ENCODE measurements around the gene PLA2G4E.

PLA2G4E gene

DNA sequence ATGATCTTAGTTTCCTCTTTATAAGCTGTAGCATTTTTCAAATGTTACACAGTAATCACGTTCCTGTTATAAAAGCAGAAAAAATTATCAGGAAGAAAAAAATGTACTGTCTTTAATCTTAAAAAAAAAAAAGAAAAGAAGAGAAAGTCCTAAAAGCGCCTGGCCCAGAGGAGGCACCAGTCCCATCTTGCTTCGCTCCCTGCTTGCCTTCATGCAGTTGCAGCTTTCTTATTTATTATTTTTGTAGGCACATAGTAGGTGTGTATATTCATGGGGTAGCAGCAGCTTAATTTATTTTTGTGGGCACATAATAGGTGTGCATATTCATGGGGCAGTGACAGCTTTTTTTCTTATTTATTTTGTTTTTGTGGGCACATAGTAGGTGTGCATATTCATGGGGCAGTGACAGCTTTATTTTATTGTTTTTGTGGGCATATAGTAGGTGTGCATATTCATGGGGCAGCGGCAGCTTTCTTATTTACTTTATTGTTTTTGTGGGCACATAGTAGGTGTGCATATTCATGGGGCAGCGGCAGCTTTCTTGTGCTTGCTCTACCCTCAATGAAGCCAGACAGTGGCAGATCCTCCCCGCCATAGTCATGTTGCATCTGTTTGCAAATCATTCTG, 43.0 kb downstream of the PLA2G4E start:
- DNase-seq (ENCODE audit: low spot score) = no peak

DNA sequence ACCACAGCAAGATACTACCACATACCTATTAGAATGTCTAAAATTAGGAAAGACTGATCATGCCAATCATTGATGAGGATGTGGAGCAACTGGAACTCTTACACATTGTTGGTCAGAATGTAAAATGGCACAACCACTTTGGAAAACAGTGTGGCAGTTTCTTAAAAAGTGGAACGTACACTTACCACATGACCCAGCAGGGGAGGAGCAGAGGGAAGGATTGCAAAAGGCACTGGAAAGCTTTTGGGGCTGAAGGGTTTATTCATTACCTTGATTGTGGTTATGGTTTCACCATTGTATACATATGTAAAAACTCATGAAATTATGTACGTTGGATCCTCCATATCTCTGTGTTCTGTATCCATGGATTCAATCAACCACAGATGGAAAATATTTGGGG, 45.2 kb downstream of the PLA2G4E start:
- DNase-seq (ENCODE audit: low spot score) = no peak

DNA sequence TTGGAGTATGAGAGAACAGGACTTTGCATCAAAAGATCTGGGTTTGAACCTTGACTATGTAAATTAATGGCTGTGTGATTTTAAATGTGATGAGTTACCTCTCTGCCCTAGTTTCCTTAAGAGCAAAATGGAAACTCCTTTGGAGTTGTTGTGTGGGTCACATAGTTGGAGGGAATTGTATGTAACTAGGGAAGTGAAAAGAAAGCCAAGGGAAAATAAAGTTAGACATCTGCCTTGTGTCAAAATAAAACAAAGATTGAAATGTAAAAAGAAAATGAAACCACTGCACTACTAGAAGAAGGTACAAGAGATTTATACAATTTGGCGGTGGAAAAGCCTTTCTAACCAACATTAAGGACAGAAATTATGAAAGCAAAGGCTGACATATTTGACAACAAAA, 46.8 kb downstream of the PLA2G4E start:
- DNase-seq (ENCODE audit: low spot score) = no peak

DNA sequence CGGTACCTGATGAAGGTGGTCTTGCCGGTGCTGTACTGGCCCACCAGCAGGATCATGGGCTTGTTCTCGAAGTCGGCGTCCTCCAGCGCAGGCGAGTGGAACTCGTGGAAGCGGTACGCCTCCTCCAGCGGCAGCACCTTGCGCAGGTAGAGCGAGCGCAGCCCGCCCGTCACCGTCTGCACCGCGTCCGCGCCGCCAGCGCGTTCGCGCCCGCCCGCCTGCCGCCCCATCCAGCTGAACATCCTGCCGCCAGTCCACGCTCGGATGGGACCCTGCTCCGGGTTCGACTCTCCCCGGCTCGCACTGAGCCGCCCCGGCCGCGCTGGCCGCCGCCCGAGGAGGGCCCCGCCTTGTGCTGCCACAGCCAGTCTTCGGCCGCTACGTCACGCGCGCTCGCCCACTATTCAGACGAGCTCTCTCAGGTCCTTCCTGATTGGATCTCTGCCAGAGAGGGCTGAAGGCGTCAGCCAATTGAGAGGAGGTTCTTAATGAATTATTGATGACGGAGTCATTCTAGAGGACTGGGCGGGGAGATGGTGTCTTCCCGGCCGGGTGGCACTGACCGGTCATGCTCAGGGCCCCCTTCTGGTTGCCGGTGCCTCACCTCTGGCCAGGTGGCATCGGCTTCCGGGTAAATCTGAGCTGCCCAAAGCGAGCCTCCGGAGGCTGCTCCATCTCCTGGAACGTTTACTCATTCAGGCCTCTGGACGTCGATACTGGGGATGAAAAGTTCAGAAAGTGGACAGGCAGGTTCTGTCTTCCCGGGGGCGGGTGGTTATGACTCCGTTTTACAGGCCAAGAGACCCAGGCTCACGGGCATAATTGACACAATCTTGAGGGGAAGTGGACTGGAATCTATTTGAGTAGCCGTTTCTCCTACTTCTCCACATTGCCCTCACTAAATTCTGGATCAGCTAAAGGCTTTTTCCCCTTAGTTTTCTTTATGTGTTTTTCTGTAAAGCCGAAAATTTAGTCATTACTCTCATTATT, 48.3 kb downstream of the PLA2G4E start, which contains the start of gene EHD4:
Gene EHD4, minus strand, starts transcription at position 305 of the 990 bp plus-strand sequence. Its CDS starts 63 bp downstream, at position 242.
- peak; percentile 96 for DNase-seq (ENCODE audit: low spot score)

DNA sequence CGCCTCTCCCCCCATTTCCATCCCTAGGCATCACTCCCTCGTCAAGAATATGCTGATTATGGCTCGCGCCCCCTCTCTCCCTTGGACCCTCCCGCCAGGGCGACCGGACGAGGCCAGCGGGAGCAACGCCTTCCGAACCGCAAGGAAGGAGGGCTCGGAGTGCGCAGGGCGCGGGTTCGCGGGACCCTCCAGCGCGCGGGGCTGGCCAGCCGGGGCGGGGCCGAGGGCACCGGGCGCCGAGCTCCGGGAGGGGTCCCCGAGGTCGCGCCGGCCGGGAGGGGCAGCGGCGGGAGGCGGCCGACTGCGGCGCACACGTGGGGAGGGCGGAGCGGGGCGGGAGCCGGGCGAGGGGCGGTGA, 49.0 kb downstream of the PLA2G4E start:
- no peak for DNase-seq (ENCODE audit: low spot score)

DNA sequence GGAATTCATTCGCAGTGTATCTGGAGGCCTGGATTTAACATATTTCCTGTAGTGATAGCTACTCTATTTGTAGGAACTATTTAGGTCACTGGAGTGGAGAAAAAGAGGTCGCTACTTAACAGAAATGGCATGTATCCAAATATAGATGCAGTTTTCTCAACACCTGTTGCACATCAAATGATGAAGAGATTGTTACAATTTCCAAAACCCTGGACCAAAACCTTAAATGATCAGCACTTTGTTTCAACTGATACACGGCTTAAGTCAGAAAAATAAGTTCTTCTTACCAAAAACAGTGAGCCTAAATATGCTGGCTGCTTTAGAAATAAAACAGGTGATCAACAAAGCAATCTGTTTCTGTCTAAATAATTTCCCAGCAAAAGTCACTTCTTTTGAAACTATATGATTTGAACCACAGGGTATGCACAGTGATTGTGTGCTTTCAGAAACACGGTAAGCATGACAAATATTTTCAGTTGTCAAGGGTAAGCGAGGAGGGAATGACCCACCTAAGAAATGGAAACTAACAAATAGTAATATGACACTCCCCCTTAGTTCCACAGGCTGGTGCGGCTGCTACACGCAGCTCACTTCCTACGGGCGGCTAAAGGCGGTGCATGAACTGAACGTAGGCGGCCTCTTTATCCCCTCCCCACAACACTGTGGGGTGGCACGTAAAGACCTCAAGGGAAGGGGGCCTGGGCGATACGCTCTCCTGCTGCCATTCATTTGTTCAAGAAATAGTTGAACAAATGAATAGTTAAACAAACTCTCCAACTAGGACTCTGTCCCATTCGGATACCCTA, 49.5 kb downstream of the PLA2G4E start:
- peak; percentile 28 for DNase-seq (ENCODE audit: low spot score)

DNA sequence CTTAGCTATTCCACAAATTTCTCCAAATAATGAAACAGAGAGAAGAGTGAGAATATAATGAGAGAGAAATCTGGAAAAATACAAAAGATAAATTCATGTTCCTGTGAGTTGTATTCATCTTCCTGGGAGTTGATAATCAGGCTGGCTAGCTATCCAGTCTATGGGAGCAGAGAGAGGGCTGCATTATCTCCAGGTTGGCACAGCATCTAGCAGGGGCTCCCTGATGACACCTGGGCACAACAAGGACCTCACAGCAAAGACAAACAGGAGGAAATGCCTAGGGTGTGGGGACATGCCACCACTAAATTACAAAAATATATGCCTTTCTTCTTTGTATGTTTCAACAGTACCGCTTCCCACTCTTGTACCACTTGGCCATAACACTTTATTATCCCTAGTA, 50.4 kb downstream of the PLA2G4E start:
- DNase-seq (ENCODE audit: low spot score) = no peak

DNA sequence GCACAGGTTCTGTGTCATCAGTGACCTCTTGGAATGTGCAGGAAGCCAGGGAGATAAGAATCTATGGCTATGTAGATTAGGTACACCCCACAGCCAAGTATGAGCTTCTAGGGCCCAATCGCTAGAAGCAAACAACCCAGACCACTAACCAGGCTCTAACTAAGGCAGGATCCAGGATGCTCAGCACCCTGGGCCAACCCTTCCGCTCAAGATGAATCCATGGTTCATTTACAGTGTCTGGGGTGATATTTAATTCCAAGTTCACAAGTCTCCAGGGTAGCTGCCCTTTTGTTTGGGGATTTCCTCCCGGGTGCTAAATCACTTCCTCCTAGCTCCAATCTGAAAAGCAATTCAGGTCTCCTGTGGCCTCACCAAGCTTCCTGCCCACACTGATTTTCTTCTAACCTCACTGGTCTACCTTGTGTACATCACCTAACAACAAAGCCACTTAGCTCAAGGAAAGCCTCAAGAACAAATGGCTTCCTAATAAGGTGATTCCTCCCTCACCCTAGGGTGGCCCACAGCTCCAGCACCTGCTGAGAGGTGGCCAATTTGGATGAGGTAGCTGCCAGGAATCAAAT, 50.9 kb downstream of the PLA2G4E start:
- no peak for DNase-seq (ENCODE audit: low spot score)

DNA sequence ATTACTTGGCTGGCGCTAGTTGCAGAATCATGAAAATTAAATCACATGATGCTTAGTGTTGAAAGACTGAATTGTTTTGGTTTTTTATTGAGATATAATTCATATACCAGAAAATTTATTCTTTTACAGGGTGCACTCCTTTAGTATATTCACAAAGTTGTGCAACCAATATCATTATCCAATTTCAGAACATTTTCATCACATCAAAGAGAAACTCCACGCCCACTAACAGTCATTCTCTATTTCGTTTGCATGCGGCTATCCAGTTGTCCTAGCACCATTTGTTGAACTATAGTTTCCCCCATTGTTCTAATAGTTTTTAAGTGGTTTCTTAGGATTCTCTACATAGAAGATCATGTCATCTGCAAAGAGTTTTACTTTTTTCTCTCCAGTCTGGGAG, 52.1 kb downstream of the PLA2G4E start:
- no peak for DNase-seq (ENCODE audit: low spot score)

DNA sequence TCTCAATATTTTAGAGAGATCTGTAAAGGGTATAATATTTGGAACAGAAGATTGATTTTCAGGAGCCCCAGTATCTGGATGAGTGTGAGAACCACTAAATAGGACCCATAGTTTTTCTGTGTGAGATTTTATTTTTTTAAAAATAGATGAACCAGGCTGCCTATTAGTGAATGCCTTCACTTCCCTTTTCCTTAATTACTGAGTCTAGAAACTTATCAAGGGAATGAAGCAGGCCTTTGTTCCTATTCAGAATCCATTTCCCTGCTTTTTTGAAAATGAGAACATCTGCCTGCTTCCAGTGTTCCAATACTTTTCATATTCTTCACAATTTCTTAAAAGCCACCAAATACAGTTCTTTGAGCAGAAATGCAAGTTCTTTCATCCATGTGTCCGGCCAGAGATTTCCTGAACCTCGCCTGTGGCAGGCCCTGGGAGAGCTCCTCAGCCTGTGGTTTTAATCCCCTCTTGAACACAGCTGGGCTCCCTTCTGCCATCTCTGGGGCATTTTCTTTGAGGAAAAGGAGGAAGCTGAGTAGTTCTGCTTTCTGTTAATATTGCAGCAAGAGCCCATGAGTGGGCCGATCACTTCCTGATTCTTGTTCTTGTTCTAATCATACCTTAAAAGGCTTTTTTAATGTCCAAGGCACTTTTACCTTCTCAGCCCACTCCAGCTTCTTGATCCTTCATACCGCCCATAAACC, 53.2 kb downstream of the PLA2G4E start:
- DNase-seq (ENCODE audit: low spot score) = peak; percentile 60

DNA sequence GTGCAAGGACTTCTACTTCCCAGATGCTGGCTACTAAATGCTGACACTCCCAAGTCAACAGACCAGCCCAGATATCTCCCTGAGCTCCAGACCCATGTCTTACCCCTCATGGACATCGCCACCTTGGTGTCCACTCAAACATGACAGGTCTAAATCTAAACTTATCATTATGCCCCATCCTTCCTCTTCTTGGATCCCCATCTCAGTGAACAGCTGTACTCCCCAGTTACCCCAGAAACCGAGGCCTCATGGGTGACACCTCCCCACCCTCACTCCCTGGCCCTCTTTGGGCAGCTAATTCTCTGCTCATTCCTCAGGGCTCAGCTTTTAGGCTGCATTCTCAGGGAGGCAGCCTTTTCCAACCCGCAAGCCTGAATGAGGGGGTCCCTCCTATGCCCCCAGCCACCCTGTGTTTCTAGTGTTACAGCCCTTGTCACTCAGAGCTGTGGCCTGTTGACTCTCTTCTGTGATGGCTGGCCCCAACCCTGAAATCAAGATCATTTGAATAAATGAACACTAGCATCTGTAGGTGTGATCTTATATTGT, 53.8 kb downstream of the PLA2G4E start:
- no peak for DNase-seq (ENCODE audit: low spot score)

DNA sequence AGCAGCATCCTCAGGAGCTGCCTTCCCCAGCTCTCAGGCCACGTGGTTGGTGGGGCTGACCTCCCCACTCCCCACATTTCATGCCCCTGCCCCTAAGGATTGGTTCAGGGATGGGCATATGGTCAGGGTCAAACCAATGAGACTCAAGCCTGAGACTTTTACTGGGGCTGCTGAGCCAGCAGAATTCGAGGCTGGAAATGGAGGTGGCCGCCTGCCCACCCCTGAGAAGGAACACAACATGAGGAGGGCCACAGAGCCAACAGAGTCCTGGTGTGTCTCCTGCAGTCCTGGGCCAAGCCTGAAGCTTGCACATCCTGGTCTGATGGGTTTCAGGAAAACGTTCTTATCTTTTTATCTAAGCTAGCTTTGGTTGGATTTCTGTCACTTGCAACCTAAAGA, 54.4 kb downstream of the PLA2G4E start:
- DNase-seq (ENCODE audit: low spot score) = no peak

DNA sequence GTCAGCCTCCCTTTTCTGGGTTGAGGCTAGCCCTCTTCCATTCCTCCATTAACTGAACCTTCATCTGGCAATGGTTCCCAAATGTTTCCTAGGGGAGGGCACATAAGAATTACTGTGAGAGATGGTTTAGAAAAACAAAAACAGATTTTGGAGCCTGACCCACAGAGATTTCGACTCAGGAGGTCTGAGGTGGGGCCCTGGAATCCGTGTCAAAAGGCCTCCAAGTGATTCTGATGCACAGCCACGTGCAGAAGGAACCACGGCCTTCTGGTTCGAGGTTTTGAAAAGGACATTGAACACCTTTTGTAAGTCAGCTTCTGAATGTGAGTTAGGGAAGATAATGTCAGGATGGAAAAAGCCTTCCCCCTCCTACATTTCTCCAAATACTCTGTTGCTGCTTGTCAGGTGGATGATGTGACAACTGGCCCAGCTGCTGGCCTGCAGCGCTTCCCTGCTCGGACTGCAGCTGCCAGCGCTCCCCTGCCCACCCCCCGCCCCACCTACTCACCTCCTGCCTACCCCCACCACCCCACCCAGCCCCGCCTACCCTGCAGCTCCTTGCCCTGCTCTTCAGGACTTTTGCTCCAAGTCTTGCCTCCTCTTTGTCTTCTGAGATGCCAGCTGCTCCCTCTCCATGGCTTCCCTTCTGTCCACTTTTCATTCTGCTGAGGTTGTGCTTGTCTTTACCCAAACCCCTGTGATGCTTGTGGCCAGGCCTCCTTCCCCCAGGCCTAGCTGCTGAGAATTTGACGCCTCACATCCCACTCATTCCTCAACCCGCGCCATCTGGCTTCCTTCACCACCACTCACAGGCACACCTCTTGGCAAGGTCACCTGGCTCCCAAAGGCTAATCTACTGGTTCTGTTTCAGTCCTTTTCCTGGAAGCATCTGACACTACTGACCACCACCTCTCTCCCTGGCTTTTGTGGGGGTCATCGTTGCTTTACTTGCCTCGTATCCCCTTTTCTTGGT, 55.1 kb downstream of the PLA2G4E start:
- DNase-seq (ENCODE audit: low spot score) = no peak

DNA sequence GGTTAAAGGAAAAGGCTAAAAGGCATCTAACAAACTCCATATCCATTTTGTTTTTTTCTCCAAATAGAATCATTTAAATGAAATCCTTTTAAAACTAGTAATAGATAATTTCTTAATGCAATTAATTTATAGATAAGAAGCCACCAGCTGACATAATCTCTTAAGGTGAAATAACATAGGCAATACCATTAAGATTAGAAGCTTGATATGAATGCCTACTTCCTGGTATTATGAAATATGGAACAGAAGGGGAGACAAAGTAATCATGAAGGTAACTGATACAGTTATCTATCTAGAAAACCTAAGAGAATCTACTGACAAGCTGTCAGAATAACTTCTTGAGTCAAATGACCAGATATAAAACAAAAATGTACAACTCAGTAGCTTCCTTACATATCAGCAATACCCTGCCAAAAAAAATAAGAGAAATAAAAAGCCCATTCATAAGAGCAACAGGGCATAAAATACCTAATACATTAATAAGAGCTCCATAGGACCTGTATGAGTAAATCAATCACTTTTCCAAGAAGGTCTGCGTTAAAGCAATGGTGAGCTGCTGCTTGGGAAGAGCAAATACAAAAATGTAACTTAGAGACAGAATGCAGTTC, 59.1 kb downstream of the PLA2G4E start:
- no peak for DNase-seq (ENCODE audit: low spot score)

DNA sequence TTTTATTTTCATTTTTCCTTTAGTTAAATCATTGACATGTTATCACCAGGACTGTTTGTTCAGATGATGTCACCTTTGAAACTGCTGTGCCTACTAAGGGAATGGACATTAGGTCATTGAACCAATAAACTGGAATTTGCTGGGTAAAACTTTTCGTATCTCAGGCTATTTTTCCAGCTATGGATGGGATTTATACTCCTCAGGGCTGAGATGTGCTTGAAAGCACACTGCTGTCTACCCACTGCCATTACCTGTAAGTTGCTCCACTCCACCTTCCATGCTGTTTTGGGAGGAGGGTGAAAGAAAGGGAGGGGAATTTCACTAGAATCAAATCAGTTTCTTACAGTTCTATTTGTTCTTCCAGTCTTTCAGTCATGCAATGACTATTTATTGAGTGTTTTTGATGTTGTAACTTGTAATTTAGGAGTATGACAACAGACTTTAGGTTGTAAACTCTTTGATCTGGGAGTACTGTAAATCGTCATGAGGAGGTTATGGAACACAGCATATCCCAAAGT, 59.8 kb downstream of the PLA2G4E start:
- no peak for DNase-seq (ENCODE audit: low spot score)

DNA sequence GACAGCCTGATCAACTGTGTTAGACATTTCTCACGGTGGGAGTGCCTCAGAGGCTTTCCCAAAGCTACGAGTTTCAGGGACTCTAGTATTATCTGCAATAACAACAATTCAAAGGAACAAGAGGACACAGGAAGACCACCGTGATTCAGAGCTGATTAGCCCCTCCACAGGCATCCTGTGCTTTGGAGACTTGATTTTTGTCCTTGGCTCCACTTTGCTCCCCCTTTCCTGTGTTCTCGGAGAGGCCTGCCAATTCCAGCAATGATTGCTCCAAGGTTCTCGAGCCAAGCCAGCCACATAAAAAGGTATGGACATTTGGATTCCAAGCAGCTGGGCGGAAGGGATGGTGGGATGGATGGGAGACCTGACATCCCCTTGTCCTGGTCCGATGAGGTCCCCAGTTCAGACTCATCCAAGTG, 62.8 kb downstream of the PLA2G4E start:
- DNase-seq (ENCODE audit: low spot score) = no peak

DNA sequence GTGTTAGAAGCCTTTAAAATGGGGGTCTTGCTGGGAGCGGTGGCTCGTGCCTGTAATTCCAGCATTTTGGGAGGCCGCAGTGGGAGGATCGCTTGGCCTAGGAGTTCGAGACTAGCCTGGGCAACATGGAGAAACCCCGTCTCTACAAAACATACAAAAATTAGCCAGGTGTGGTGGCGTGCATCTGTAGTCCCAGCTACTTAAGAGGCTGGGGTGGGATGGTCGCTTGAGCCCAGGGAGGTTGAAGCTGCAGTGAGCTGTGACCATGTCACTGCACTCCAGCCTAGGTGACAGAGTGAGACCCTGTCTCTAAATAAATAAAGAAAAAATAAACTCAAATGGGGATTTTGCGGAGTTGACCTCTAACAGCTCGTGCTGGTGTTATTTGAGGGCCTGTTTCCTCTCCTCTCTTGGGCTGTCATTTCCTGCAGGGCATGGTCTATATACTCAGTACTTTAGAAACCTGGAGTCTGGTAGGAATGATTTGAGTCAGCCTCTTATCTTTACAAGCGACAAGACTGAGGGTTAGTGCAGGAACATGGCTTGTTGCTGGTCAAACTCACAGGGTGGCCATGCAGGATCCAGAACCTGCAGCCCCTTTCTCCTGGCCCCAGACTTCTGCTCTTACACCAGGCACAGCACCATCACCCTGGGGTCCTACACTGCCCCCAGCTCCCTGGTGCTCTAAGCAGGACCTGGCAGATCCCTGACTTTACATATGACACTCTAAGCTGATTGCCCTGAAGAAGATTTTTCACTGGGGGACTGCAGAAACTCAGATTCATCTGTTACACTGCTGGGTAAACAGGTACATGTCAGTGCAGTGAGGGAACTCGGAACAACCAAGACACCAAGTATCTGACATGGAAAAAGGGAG, 63.6 kb downstream of the PLA2G4E start:
- no peak for DNase-seq (ENCODE audit: low spot score)

DNA sequence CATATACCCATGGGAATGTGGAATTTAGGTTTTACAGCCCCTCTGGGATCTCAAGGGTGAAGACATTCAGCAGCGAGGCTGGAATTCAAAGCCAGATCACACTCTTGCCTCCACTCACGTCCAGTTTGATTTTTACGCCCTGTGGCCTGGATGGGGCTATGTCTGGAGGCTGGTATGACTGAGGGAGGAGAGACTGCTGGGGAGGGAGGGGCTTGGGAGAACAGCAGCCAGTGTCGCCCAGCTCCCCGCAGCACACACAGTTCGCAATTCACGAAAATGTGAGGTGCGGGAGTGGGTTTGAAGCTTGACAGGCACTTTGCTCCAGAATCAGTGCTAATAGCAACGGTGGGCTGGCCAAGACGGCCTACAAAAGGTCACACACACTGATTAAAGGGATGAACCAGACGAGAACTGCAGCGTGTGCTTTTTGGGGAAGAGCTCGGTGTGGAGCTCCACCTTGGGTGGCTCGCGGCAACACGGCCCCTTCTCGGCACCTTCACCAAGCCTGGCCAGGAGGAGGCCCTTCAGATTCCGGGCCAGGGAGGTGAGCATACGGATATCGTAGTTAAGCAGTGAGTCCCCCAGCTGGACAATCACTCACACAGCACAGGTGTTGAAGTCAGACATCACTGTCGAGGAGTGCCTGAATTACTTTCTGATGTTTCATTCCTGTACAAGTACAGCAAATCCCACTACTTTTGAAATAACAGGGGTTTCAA, 64.9 kb downstream of the PLA2G4E start:
- no peak for DNase-seq (ENCODE audit: low spot score)
